ENCODE data around the gene GLDC.

GRCh38 chr9:6644346-6645104 lies 1.0 kb downstream of the GLDC start:
- no peak for TF ChIP-seq CTCF (IDR thresholded peaks at IDR 0.05; ENCODE audit: insufficient read depth, low read length, poor library complexity, severe bottlenecking)
- TF ChIP-seq EZH2phosphoT487 (conservative IDR thresholded peaks at IDR 0.05; ENCODE audit: low read length) = no peak

All from SU-DHL-6 (cell line).